ENCODE measurements around the gene INTS13.
"Not testable (repeated sequence)": the region's sequence is repeated elsewhere in the genome, so short reads cannot be mapped to it uniquely, and the experiment has no call there.

- not testable (repeated sequence) for TF ChIP-seq CTCF (IDR thresholded peaks at IDR 0.05; ENCODE audit: low read depth, low read length); POLR2A (IDR thresholded peaks at IDR 0.05; ENCODE audit: extremely low read depth, insufficient read length)
Measured at GRCh38 chr12:26903396-26903795, 34.4 kb downstream of the INTS13 start.
